Measurements from ENCODE around the gene MC1R.

The MC1R gene

DNA sequence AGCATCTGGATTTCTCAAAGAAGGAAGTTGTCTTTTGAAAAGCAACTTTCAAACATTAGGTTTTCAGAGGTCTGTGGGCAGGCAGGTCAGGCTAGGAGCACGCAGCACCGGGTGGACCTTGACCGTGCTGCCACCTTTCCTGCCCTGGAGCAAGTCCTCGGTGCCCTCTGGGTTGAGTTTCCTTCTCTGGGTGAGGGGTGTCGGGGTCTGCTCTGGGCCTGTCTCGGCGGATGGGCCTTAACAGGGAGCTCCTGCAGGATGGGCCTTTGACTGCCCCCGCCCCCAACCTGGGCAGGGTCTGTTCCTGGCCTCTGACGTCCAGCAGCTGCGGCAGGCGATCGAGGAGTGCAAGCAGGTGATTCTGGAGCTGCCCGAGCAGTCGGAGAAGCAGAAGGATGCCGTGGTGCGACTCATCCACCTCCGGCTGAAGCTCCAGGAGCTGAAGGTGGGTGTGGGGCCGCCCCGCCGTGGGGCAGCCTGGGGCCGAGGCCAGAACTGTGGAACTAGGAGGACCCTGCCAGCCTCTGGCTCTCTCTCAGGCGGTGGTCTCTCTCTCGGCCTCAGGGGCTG lies 38.6 kb downstream of the MC1R start:
- Histone ChIP-seq H3K4me3 (IDR thresholded peaks at IDR 0.05; ENCODE audit: insufficient read depth, low read depth, low read length) (no peak overlapping the region), H3K4me2 (no peak overlapping the region), H4K20me1 (ENCODE audit: insufficient read depth) (no peaks in the 10 kb centered on the region), H3K9ac (no peak overlapping the region), H3K27me3 (ENCODE audit: insufficient read depth, low read depth) (no peaks in the 10 kb centered on the region), H2AFZ (ENCODE audit: low read depth) (no peak overlapping the region), H3K27ac (no peak overlapping the region), H3K36me3 (ENCODE audit: insufficient read depth) (no peaks in the 10 kb centered on the region), H3K79me2 (ENCODE audit: insufficient read depth, low read depth) (no peaks in the 10 kb centered on the region), H3K4me1 (ENCODE audit: low read depth, poor library complexity, severe bottlenecking) (peaks cover 8% of the 10 kb centered on the region)
- TF ChIP-seq, protein P1, sequence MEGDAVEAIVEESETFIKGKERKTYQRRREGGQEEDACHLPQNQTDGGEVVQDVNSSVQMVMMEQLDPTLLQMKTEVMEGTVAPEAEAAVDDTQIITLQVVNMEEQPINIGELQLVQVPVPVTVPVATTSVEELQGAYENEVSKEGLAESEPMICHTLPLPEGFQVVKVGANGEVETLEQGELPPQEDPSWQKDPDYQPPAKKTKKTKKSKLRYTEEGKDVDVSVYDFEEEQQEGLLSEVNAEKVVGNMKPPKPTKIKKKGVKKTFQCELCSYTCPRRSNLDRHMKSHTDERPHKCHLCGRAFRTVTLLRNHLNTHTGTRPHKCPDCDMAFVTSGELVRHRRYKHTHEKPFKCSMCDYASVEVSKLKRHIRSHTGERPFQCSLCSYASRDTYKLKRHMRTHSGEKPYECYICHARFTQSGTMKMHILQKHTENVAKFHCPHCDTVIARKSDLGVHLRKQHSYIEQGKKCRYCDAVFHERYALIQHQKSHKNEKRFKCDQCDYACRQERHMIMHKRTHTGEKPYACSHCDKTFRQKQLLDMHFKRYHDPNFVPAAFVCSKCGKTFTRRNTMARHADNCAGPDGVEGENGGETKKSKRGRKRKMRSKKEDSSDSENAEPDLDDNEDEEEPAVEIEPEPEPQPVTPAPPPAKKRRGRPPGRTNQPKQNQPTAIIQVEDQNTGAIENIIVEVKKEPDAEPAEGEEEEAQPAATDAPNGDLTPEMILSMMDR (conservative IDR thresholded peaks at IDR 0.05; ENCODE audit: low read depth, low read length), result no peak

DNA sequence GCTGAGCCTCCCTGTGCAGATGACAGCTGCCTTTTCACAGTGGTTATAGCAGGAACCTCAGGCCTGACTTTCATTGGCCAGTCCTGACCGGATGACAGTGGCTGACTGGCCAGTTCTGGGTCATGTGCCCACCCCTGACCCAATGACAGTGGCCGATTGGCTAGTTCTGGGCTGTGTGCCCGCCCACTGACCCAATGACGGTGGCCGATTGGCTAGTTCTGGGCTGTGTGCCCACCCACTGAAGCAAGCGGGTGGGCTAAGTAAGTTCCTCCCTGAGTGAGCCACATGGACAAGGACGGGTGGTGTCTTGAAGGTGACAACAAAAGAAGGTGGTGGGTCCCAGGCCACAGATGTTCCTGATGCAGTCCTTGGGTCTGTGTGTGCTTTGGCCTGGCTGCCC lies 39.4 kb downstream of the MC1R start:
- Histone ChIP-seq H3K27ac (no peak overlapping the region), H4K20me1 (ENCODE audit: insufficient read depth) (no peaks in the 10 kb centered on the region), H3K79me2 (ENCODE audit: insufficient read depth, low read depth) (no peaks in the 10 kb centered on the region), H3K36me3 (ENCODE audit: insufficient read depth) (no peaks in the 10 kb centered on the region), H3K27me3 (ENCODE audit: insufficient read depth, low read depth) (no peaks in the 10 kb centered on the region), H3K4me1 (ENCODE audit: low read depth, poor library complexity, severe bottlenecking) (peaks cover 8% of the 10 kb centered on the region), H3K4me2 (no peak overlapping the region), H3K4me3 (IDR thresholded peaks at IDR 0.05; ENCODE audit: insufficient read depth, low read depth, low read length) (no peak overlapping the region), H2AFZ (ENCODE audit: low read depth) (no peak overlapping the region), H3K9ac (no peak overlapping the region)
- TF ChIP-seq, protein P1 (conservative IDR thresholded peaks at IDR 0.05; ENCODE audit: low read depth, low read length), result no peak

GRCh38 chr16:89958596-89958995 lies 39.9 kb downstream of the MC1R start:
- Histone ChIP-seq H3K36me3 (ENCODE audit: insufficient read depth) (no peaks in the 10 kb centered on the region), H3K9ac (no peak overlapping the region), H3K27ac (no peak overlapping the region), H3K4me3 (IDR thresholded peaks at IDR 0.05; ENCODE audit: insufficient read depth, low read depth, low read length) (no peak overlapping the region), H3K4me1 (ENCODE audit: low read depth, poor library complexity, severe bottlenecking) (peaks cover 3% of the 10 kb centered on the region), H3K27me3 (ENCODE audit: insufficient read depth, low read depth) (no peaks in the 10 kb centered on the region), H3K4me2 (no peak overlapping the region), H4K20me1 (ENCODE audit: insufficient read depth) (no peaks in the 10 kb centered on the region), H3K79me2 (ENCODE audit: insufficient read depth, low read depth) (no peaks in the 10 kb centered on the region), H2AFZ (ENCODE audit: low read depth) (no peak overlapping the region)
- TF ChIP-seq, protein P1 (conservative IDR thresholded peaks at IDR 0.05; ENCODE audit: low read depth, low read length), result no peak

GRCh38 chr16:89960966-89961365 lies 42.3 kb downstream of the MC1R start:
- TF ChIP-seq, protein P1 (conservative IDR thresholded peaks at IDR 0.05; ENCODE audit: low read depth, low read length), result no peak
- no peak overlapping the region for H3K9ac ChIP-seq
- H2AFZ ChIP-seq (ENCODE audit: low read depth), result no peak overlapping the region
- no peak overlapping the region for H3K4me3 ChIP-seq (IDR thresholded peaks at IDR 0.05; ENCODE audit: insufficient read depth, low read depth, low read length)
- H3K36me3 ChIP-seq (ENCODE audit: insufficient read depth), result no peaks in the 10 kb centered on the region
- no peak overlapping the region for H3K27ac ChIP-seq
- H3K4me1 ChIP-seq (ENCODE audit: low read depth, poor library complexity, severe bottlenecking), result no peaks in the 10 kb centered on the region
- no peaks in the 10 kb centered on the region for H3K27me3 ChIP-seq (ENCODE audit: insufficient read depth, low read depth)
- H3K79me2 ChIP-seq (ENCODE audit: insufficient read depth, low read depth), result no peaks in the 10 kb centered on the region
- no peaks in the 10 kb centered on the region for H4K20me1 ChIP-seq (ENCODE audit: insufficient read depth)
- H3K4me2 ChIP-seq, result no peak overlapping the region
